Heart left ventricle (tissue), 16 donors: Measurements from ENCODE around the gene ARMC2. TPM values are rescaled to one million over a fixed set of nuclear protein-coding genes. Genes with fewer than 3 reads are reported as not detected.

Experiments
- ATAC-seq, 4 donors: fragments of 200-7000 bp; cut with Tn5 transposase; one replicate each; pipeline ENCODE4 v1.9.1; 2020 to 2022; ENCODE audit warnings: moderate library complexity in 4 of 4, mild to moderate bottlenecking in 3 of 4, moderate number of reproducible peaks in 1 of 4
- DNase-seq, 5 donors: peaks; one replicate each; pipeline ENCODE4 v3.0.0-alpha.2; 2020
- H3K27ac ChIP-seq, 12 donors: fragments of 200-600 bp; sonication (generic) in 4 of 12; one replicate each; pipeline versions ENCODE4 v1.5.0 to v1.8.0; 2016 to 2022; ENCODE audit warnings: mild to moderate bottlenecking in 2 of 12
- H3K27me3 ChIP-seq, 9 donors: fragments of 200-600 bp; sonication (generic) in 2 of 9; one replicate each; pipeline versions ENCODE4 v1.5.1 to v1.8.0; 2016 to 2022; ENCODE audit warnings: mild to moderate bottlenecking in 3 of 9
- H3K36me3 ChIP-seq, 9 donors: fragments of 200-600 bp; sonication (generic) in 2 of 9; one replicate each; pipeline versions ENCODE4 v1.5.0 to v1.8.0; 2018 to 2022; ENCODE audit warnings: mild to moderate bottlenecking in 2 of 9
- H3K4me1 ChIP-seq, 12 donors: fragments of 200-600 bp; sonication (generic) in 4 of 12; one replicate each; pipeline versions ENCODE4 v1.5.0 to v1.8.0; 2016 to 2022; ENCODE audit warnings: mild to moderate bottlenecking in 3 of 12
- H3K4me3 ChIP-seq, 12 donors: fragments of 200-600 bp; sonication (generic) in 4 of 12; one replicate each; pipeline versions ENCODE4 v1.5.0 to v1.8.0; 2017 to 2022; ENCODE audit warnings: mild to moderate bottlenecking in 9 of 12, moderate library complexity in 4 of 12
- H3K9me3 ChIP-seq, 12 donors: fragments of 200-600 bp; sonication (generic) in 4 of 12; one replicate each; pipeline versions ENCODE4 v1.5.0 to v1.8.0; 2016 to 2022; ENCODE audit warnings: mild to moderate bottlenecking in 1 of 12
- POLR2A ChIP-seq, 2 donors: fragments of 450-650 bp; IDR thresholded peaks; one replicate each; pipeline ENCODE4 v1.6.1; 2017; ENCODE audit warnings: antibody characterized with exemption in 2 of 2, mild to moderate bottlenecking in 2 of 2, moderate library complexity in 2 of 2
- WGBS, 4 donors: extraction: QIAGEN DNeasy Blood & Tissue Kit in 2 of 4; methylation state at CpG; one replicate each; pipeline versions ENCODE4 v1.1.5 to v1.1.7; 2013 to 2018; 5-methylcytosine and 5-hydroxymethylcytosine counted together
- intact Hi-C, 10 donors: fragments of 100-400 bp; cut with DNase I; formaldehyde crosslinking; loops; one replicate each; pipeline versions ENCODE4 v1.11.1 to v1.14.2; 2022
- polyA plus RNA-seq, 2 donors: library from polyadenylated mRNA; stranded (reverse); fragments of 200-250 nt; gene quantifications; one replicate each; pipeline ENCODE4 v1.2.3, GENCODE V29; 2013
- total RNA-seq, 9 donors: library from RNA; depleted of rRNA in 2 of 9; stranded (reverse); fragments of >200 nt in 2 of 9; fragmentation: NEBNext Ultra II Directional in 3 of 9; extraction: Animal tissue kit (Norgen Biotek cat#: 25700) in 3 of 9; gene quantifications; one replicate each; pipeline versions ENCODE4 v1.1.0 to v1.2.4, GENCODE V29; 2016 to 2023
- TF ChIP-seq, protein P1 (sequence below), 12 donors: fragments of 200-600 bp; sonication (generic) in 4 of 12; IDR thresholded peaks; one replicate each; pipeline versions ENCODE4 v1.5.0 to v1.8.0; 2018 to 2022; ENCODE audit warnings: antibody characterized with exemption in 12 of 12, mild to moderate bottlenecking in 5 of 12
- donor health status: ischemic (EF 13 %, LVEDD 7.1; RV severe dilation, severe dysfunction).
- donor health status: healthy with polysubstance abuse.
- donor health status: DM: no; HTN: yes; CAD: no.
- donor health status: DM: no; HTN: no; CAD: no.
- donor health status: ischemic (EF 25% LVEDD 6.9; RV normal size, moderate dysfunction).
- donor health status: ischemic (EF 25% LVEDD 5.7; RV mildly dilated, moderate dysfunction).
- donor health status: healthy.
- donor health status: DM: yes; HTN: yes; CAD: no.
- donor health status: ischemic (EF 35%, LVEDD 5.7; RV mildly dilated, moderate dysfunction).
- donor health status: nonischemic (EF 11% LVEDD 7.7; RV severe dilation, severe dysfunction).
- donor health status: DM: yes; HTN: yes; CAD: no.
- donor health status: PGD.
- donor health status: ischemic (EF 29% LVEDD 5.4; RV normal size, mild dysfunction).
- donor health status: nonischemic (EF 23%, LVEDD 6.1; RV moderate dilation, normal function).

The ARMC2 gene
- total and polyA plus RNA-seq, 11 donors, result 3.1 to 18.0 (median 9.2) TPM

GRCh38 chr6:108820006-108820405 is 28.2 kb upstream of the ARMC2 start:
- ATAC-seq (no peak), DNase-seq (no peak)
- H3K27ac ChIP-seq, result no peak overlapping the region
- H3K4me3 ChIP-seq, result no peak overlapping the region
- H3K27me3 ChIP-seq, result no peaks in the 10 kb centered on the region
- intact Hi-C loops, result no loop called here
- 50 to 66% (median 52%) methylated on average over 3 of the region's 3 CpGs for WGBS, 4 donors
- no peaks in the 10 kb centered on the region for H3K36me3 ChIP-seq
- peaks cover 0 to 15% (median 1%) of the 10 kb centered on the region in 12 donors for H3K9me3 ChIP-seq
- peaks cover 0 to 14% (median 0%) of the 10 kb centered on the region in 12 donors for H3K4me1 ChIP-seq
- TF ChIP-seq, protein P1, sequence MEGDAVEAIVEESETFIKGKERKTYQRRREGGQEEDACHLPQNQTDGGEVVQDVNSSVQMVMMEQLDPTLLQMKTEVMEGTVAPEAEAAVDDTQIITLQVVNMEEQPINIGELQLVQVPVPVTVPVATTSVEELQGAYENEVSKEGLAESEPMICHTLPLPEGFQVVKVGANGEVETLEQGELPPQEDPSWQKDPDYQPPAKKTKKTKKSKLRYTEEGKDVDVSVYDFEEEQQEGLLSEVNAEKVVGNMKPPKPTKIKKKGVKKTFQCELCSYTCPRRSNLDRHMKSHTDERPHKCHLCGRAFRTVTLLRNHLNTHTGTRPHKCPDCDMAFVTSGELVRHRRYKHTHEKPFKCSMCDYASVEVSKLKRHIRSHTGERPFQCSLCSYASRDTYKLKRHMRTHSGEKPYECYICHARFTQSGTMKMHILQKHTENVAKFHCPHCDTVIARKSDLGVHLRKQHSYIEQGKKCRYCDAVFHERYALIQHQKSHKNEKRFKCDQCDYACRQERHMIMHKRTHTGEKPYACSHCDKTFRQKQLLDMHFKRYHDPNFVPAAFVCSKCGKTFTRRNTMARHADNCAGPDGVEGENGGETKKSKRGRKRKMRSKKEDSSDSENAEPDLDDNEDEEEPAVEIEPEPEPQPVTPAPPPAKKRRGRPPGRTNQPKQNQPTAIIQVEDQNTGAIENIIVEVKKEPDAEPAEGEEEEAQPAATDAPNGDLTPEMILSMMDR (IDR thresholded peaks at IDR 0.05), result no peak
- no peak for TF ChIP-seq POLR2A (IDR thresholded peaks at IDR 0.05)

GRCh38 chr6:108822401-108822800 is 25.8 kb upstream of the ARMC2 start:
- 80 to 98% (median 93%) methylated on average over 4 of the region's 4 CpGs for WGBS, 4 donors
- intact Hi-C loops, result no loop called here
- DNase-seq, result no peak
- Histone ChIP-seq H3K36me3 (no peaks in the 10 kb centered on the region), H3K9me3 (peaks cover 0 to 23% (median 2%) of the 10 kb centered on the region in 12 donors), H3K27me3 (no peaks in the 10 kb centered on the region), H3K4me3 (no peak overlapping the region), H3K4me1 (peaks cover 0 to 14% (median 0%) of the 10 kb centered on the region in 12 donors), H3K27ac (no peak overlapping the region)
- ATAC-seq, result no peak
- TF ChIP-seq POLR2A (IDR thresholded peaks at IDR 0.05), result no peak
- TF ChIP-seq, protein P1 (IDR thresholded peaks at IDR 0.05), result no peak

DNA sequence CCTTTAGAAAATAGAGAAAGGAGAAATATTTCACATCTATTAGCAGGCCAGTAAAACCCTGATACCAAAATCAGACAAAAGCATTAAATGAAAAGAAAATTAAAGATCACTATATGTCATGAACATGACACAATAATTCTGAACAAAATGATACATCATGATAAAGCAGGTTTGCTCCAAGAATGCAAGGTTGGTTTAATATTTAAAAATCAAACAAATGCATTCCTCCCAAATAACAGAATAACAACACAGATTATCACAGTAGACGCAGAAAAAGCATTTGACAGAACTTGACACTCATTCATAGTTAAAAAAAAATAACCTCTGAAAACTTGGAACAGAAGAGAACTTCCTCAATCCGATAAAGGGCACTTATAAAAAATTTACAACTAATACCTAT is 22.9 kb upstream of the ARMC2 start:
- H3K27ac ChIP-seq, result no peak overlapping the region
- TF ChIP-seq, protein P1 (IDR thresholded peaks at IDR 0.05), result no peak
- no peak for TF ChIP-seq POLR2A (IDR thresholded peaks at IDR 0.05)
- intact Hi-C loops, result no loop called here
- no peak for DNase-seq
- no peaks in the 10 kb centered on the region for H3K27me3 ChIP-seq
- WGBS, 4 donors, result 67 to 95% (median 84%) methylated on average over 2 of the region's 2 CpGs
- H3K4me1 ChIP-seq, result peaks cover 0 to 9% (median 0%) of the 10 kb centered on the region in 12 donors
- no peak for ATAC-seq
- no peak overlapping the region for H3K4me3 ChIP-seq
- peaks cover 0 to 22% (median 0%) of the 10 kb centered on the region in 12 donors for H3K9me3 ChIP-seq
- no peaks in the 10 kb centered on the region for H3K36me3 ChIP-seq

- no peak overlapping the region for H3K27ac ChIP-seq
- ATAC-seq, result no peak
- 71 to 86% (median 72%) methylated on average over 5 of the region's 5 CpGs for WGBS, 4 donors
- peaks cover 0 to 8% (median 1%) of the 10 kb centered on the region in 12 donors for H3K4me1 ChIP-seq
- intact Hi-C loops, result loop anchor here in 6 of 10 donors (5.0 to 10.0 kb wide), 6 partner anchors 34 to 289 kb away; no protein-coding TSS in a partner anchor
- H3K36me3 ChIP-seq, result no peaks in the 10 kb centered on the region
- TF ChIP-seq POLR2A (IDR thresholded peaks at IDR 0.05), result no peak
- TF ChIP-seq, protein P1 (IDR thresholded peaks at IDR 0.05), result no peak
- H3K27me3 ChIP-seq, result no peaks in the 10 kb centered on the region
- H3K4me3 ChIP-seq, result no peak overlapping the region
- H3K9me3 ChIP-seq, result peaks cover 0 to 9% (median 0%) of the 10 kb centered on the region in 12 donors
- no peak for DNase-seq
Measured at GRCh38 chr6:108831104-108831503, 17.1 kb upstream of the ARMC2 start.
